ENCODE data around the gene RAPGEF2. TPM values are rescaled to one million over a fixed set of nuclear protein-coding genes. Genes with fewer than 3 reads are reported as not detected.

RAPGEF2 gene
- total and polyA plus RNA-seq, 2 donors (not counting 1 experiment from before 2014, with no cell fraction given), result 10.9 to 45.8 TPM

DNA sequence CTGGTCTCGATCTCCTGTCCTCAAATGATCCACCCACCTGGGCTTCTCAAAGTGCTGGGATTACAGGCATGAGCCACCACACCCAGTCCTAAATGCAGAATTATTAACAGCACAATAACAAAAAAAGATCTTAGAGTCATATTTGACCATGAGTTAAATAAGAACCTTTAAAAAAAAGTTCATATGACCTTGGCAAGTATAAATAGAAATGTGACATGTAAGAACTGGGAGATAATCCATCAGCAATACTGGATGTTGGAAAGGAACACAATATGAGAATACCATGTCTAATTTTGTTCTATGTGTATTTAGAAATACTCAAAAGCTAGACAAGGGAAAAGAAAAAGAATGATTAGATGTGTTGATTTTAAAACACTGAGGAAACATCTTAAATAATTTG, 231.6 kb downstream of the RAPGEF2 start:
- H3K9me3 Mint-ChIP-seq (ENCODE audit: insufficient read depth), result no peaks in the 10 kb centered on the region
- H3K27ac ChIP-seq (ENCODE audit: low read length in 2 of 2), result no peak overlapping the region
- H2AFZ ChIP-seq (ENCODE audit: insufficient read depth, low read depth, low read length, poor library complexity, severe bottlenecking), result no peak overlapping the region
- intact Hi-C loops (cut with micrococcal nuclease), result no loop called here
- no peaks in the 10 kb centered on the region for H3K4me1 ChIP-seq (ENCODE audit: control insufficient read depth in 2 of 2, insufficient read depth in 2 of 2, low read length in 2 of 2)
- CTCF ChIA-PET, result no interaction called here
- TF ChIP-seq EZH2 (IDR thresholded peaks at IDR 0.05; ENCODE audit: borderline replicate concordance, insufficient read depth, low read depth, low read length, poor library complexity, severe bottlenecking), result no peak
- TF ChIP-seq, protein P1, sequence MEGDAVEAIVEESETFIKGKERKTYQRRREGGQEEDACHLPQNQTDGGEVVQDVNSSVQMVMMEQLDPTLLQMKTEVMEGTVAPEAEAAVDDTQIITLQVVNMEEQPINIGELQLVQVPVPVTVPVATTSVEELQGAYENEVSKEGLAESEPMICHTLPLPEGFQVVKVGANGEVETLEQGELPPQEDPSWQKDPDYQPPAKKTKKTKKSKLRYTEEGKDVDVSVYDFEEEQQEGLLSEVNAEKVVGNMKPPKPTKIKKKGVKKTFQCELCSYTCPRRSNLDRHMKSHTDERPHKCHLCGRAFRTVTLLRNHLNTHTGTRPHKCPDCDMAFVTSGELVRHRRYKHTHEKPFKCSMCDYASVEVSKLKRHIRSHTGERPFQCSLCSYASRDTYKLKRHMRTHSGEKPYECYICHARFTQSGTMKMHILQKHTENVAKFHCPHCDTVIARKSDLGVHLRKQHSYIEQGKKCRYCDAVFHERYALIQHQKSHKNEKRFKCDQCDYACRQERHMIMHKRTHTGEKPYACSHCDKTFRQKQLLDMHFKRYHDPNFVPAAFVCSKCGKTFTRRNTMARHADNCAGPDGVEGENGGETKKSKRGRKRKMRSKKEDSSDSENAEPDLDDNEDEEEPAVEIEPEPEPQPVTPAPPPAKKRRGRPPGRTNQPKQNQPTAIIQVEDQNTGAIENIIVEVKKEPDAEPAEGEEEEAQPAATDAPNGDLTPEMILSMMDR (IDR thresholded peaks at IDR 0.05), result no peak
- H3K36me3 ChIP-seq (replicated peaks in 1 of 2; ENCODE audit: control extremely low read depth in 1 of 2, control insufficient read depth in 1 of 2, extremely low read depth in 1 of 2, insufficient read depth in 2 of 2, low read length in 1 of 2), result peaks cover 4% of the 10 kb centered on the region in 2 experiments
- DNase-seq (no peak), ATAC-seq (ENCODE audit: low read depth) (no peak)
- WGBS (ENCODE audit: insufficient coverage), result no CpG with 5 or more reads among the region's 1 CpG
- no peak overlapping the region for H3K27ac Mint-ChIP-seq
- no peak overlapping the region for H3K4me2 ChIP-seq (replicated peaks; ENCODE audit: low read depth, low read length, poor library complexity, severe bottlenecking)
- H3K4me1 Mint-ChIP-seq, result no peaks in the 10 kb centered on the region
- POLR2A ChIA-PET, result no interaction called here
- H4K20me1 ChIP-seq (ENCODE audit: control insufficient read depth, insufficient read depth, low read length, poor library complexity, severe bottlenecking), result no peaks in the 10 kb centered on the region
- H3K9me3 ChIP-seq (ENCODE audit: control extremely low read depth in 1 of 3, control insufficient read depth in 2 of 3, insufficient read depth in 1 of 3, low read length in 2 of 3), result no peaks in the 10 kb centered on the region
- H3K27me3 ChIP-seq (replicated peaks in 1 of 4; ENCODE audit: control extremely low read depth in 1 of 4, control insufficient read depth in 3 of 4, insufficient read depth in 4 of 4, low read length in 3 of 4), result no peaks in the 10 kb centered on the region
- H3K4me3 ChIP-seq (ENCODE audit: control extremely low read depth in 1 of 5, extremely low read depth in 1 of 5, insufficient read depth in 1 of 5, low read depth in 2 of 5, low read length in 4 of 5), result no peak overlapping the region
- H3K4me3 Mint-ChIP-seq, result no peak overlapping the region
- no peaks in the 10 kb centered on the region for H3K79me2 ChIP-seq (ENCODE audit: control insufficient read depth, insufficient read depth, low read length)
- H3K9ac ChIP-seq (ENCODE audit: low read length), result no peak overlapping the region
- no peaks in the 10 kb centered on the region for H3K27me3 Mint-ChIP-seq

GRCh38 chr4:159337041-159337440, 234.2 kb downstream of the RAPGEF2 start:
- ChIA-PET CTCF (interaction anchor here (1.1 kb wide), 1 partner anchor 22 kb away, joined by 3 read pairs; no protein-coding TSS in a partner anchor), POLR2A (no interaction called here)
- H3K4me1 ChIP-seq (ENCODE audit: control insufficient read depth in 2 of 2, insufficient read depth in 2 of 2, low read length in 2 of 2), result no peaks in the 10 kb centered on the region
- 100% methylated on average over 1 of the region's 2 CpGs for WGBS (ENCODE audit: insufficient coverage)
- no peaks in the 10 kb centered on the region for H3K79me2 ChIP-seq (ENCODE audit: control insufficient read depth, insufficient read depth, low read length)
- H3K9ac ChIP-seq (ENCODE audit: low read length), result no peak overlapping the region
- Mint-ChIP-seq H3K4me3 (no peak overlapping the region), H3K27me3 (no peaks in the 10 kb centered on the region), H3K9me3 (ENCODE audit: insufficient read depth) (no peaks in the 10 kb centered on the region), H3K4me1 (no peaks in the 10 kb centered on the region), H3K27ac (no peak overlapping the region)
- peaks cover 0 to 9% of the 10 kb centered on the region in 2 experiments for H3K36me3 ChIP-seq (replicated peaks in 1 of 2; ENCODE audit: control extremely low read depth in 1 of 2, control insufficient read depth in 1 of 2, extremely low read depth in 1 of 2, insufficient read depth in 2 of 2, low read length in 1 of 2)
- DNase-seq (no peak), ATAC-seq (ENCODE audit: low read depth) (no peak)
- H3K4me2 ChIP-seq (replicated peaks; ENCODE audit: low read depth, low read length, poor library complexity, severe bottlenecking), result no peak overlapping the region
- no peak overlapping the region for H2AFZ ChIP-seq (ENCODE audit: insufficient read depth, low read depth, low read length, poor library complexity, severe bottlenecking)
- no peak overlapping the region for H3K27ac ChIP-seq (ENCODE audit: low read length in 2 of 2)
- no peak overlapping the region for H3K4me3 ChIP-seq (ENCODE audit: control extremely low read depth in 1 of 5, extremely low read depth in 1 of 5, insufficient read depth in 1 of 5, low read depth in 2 of 5, low read length in 4 of 5)
- intact Hi-C loops (cut with micrococcal nuclease), result no loop called here
- no peak for TF ChIP-seq EZH2 (IDR thresholded peaks at IDR 0.05; ENCODE audit: borderline replicate concordance, insufficient read depth, low read depth, low read length, poor library complexity, severe bottlenecking)
- TF ChIP-seq, protein P1 (IDR thresholded peaks at IDR 0.05), result no peak
- H3K27me3 ChIP-seq (replicated peaks in 1 of 4; ENCODE audit: control extremely low read depth in 1 of 4, control insufficient read depth in 3 of 4, insufficient read depth in 4 of 4, low read length in 3 of 4), result no peaks in the 10 kb centered on the region
- no peaks in the 10 kb centered on the region for H4K20me1 ChIP-seq (ENCODE audit: control insufficient read depth, insufficient read depth, low read length, poor library complexity, severe bottlenecking)
- no peaks in the 10 kb centered on the region for H3K9me3 ChIP-seq (ENCODE audit: control extremely low read depth in 1 of 3, control insufficient read depth in 2 of 3, insufficient read depth in 1 of 3, low read length in 2 of 3)

Measured in B cell (primary cell).